Measurements from ENCODE around the gene HRH3.

- TF ChIP-seq REST (IDR thresholded peaks at IDR 0.05; ENCODE audit: low read depth) (no peak), EP300 (IDR thresholded peaks at IDR 0.05; ENCODE audit: borderline replicate concordance) (no peak), RAD21 (IDR thresholded peaks at IDR 0.05; ENCODE audit: low read depth) (no peak), FOXM1 (IDR thresholded peaks at IDR 0.05; ENCODE audit: borderline replicate concordance, low read depth) (no peak), NFIC (IDR thresholded peaks at IDR 0.05) (no peak), CREB1 (IDR thresholded peaks at IDR 0.05; ENCODE audit: low read depth) (no peak), USF1 (IDR thresholded peaks at IDR 0.05) (no peak)
These were observed 52.6 kb downstream of the HRH3 start for GRCh38 chr20:62167474-62167873.

Data from Ishikawa (cell line).